SIG-M5 treated with dmso at 0.1 percent for 504 hours (cell line): ENCODE data around the gene TRIM65.

Experiments
- DNase-seq: peaks from one replicate; lab custom pipeline; 2025; ENCODE audit not compliant: unreplicated experiment; lab: John Stamatoyannopoulos, UW

The TRIM65 gene, protein sequence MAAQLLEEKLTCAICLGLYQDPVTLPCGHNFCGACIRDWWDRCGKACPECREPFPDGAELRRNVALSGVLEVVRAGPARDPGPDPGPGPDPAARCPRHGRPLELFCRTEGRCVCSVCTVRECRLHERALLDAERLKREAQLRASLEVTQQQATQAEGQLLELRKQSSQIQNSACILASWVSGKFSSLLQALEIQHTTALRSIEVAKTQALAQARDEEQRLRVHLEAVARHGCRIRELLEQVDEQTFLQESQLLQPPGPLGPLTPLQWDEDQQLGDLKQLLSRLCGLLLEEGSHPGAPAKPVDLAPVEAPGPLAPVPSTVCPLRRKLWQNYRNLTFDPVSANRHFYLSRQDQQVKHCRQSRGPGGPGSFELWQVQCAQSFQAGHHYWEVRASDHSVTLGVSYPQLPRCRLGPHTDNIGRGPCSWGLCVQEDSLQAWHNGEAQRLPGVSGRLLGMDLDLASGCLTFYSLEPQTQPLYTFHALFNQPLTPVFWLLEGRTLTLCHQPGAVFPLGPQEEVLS

DNA sequence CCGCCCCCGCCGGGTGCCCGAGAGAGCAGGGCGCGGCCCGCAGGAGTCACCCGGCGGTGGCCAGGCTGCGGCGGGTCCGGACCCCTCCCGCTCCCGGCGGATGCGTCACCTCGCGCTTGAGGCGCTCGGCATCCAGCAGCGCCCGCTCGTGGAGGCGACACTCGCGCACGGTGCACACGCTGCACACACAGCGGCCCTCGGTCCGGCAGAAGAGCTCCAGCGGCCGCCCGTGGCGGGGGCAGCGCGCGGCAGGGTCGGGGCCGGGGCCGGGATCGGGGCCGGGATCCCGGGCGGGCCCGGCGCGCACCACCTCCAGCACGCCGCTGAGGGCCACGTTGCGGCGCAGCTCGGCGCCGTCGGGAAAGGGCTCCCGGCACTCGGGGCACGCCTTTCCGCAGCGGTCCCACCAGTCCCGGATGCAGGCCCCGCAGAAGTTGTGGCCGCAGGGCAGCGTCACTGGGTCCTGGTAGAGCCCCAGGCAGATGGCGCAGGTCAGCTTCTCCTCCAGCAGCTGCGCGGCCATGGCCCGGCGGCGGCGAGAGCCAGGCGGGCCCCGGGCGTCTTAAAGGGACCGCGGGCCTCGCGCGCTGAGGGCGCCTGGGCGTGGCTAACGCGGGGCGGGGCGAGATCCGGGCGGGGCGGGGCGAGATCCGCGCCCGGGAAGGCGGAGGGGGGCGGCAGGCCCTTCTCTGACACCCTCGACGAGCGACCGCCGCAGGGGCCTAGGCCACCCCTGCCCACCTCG lies at the start of gene TRIM65:
TRIM65 (minus strand) TSS at position 537 of the 745 bp plus-strand sequence; CDS start at position 523, 14 bp downstream.
- peak; percentile 75 for DNase-seq

GRCh38 chr17:75945211-75945610 lies 48.5 kb upstream of the TRIM65 start:
- DNase-seq: no peak

DNA sequence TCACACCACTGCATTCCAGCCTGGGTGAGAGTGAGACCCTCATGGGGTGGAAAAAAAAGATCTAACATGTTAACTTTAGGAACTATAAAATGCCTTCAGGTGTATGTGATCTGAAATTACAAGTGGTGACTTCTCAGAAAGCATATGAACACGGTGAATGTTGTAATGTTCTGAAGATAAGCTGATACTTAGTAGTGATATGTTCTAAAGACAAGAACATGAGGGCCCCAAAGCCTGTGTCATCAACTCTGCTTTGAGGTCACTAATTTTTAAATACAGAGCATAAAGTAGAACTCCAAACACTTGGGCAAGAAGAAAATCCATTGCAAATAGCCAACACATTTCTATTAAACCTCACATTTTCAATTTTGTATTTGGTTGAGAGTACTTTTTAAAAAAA lies 46.7 kb upstream of the TRIM65 start:
- no peak for DNase-seq

DNA sequence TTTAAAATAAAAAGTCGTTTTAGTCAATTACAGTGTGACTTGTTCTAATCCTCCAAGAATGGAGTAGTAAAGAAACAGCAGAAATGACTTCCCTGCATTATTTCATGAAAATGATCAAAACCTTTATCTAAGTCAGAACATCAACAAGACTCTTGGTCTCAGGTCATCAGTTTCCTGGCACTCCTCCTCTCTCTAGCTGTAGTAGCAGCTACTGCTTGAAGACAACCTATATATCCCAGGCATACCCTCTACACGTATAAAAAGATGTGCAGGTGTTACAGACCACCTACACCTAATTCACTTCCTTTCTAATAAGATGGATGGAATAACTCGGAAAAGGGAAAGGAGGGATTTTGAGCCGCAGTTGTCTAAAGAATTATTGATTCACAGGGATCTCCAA lies 45.7 kb upstream of the TRIM65 start:
- no peak for DNase-seq

DNA sequence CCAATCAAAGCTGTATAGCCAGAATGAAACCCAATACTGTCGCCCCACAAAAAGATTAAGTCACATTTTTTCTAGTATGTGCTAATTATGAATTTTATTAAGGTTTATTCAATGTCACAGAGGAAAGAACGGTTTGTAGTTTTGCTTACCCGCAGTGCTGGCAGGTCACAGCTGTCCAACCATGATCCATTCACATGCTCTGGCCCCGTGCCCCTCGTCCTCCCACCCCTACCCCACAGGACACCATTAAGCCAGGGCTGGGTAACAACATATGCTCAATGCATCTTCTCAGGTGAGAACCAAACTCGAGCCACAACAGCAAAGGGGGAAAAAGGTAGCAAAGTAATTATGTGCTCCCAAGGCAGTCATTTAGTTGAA lies 44.7 kb upstream of the TRIM65 start:
- no peak for DNase-seq

DNA sequence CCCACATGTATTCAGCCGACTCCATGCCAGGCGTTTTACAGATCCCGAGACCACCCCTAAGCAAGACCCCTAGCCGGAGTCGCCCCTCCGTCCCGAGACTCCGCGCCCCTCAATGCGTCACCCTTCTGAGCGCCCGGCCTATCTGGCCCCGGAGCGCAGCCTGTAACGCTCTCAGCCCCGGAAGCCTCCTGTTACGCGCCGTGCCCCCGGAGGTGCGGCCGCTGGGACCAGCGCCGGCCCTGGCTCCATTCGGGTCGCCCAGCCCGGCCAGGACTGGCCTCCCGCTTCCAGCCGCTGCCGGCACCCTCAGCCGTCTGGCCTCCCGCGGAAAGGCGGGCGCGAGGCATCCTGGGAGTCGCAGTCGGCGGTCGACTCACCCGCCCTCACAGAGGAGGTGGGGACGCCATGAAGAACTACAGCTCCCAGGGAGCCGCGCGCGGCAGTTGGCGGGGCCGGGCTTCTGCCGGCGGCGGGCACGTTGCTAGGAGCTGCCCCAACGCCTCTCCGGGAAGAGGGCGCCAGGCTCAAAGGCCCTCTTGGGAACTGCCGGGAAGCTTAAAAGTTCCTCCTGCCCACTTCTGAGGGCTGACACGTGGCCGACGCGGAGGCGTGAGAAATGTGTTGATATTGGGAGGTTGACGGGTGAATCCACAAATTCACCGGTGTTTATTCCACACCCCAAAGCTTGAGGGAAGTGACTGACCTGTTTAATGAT lies 44.1 kb upstream of the TRIM65 start, which contains the start of gene FBF1:
FBF1 (minus strand) TSS at position 316 of the 715 bp plus-strand sequence. CDS start 2,893 bp downstream, outside the sequence.
- peak; percentile 93 for DNase-seq

DNA sequence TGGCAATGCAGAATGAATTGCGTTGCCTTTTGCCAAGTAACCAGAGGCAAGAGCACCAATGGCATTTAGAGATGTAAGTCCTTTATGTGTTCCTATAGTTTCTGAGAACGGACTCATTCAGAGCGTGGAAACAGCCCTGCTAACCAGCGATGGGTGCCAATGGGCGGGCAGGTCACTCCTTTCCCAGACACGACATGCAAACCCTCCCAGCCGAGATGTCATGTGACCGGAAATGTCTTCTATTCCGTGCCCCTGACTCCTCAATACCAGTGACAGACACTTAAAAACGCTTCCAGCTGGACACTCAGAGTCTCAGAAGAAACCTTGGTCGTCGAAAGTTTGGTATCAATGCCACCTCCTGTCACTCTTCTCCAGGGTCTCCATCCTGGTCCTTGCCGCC lies 40.9 kb upstream of the TRIM65 start:
- DNase-seq: no peak

DNA sequence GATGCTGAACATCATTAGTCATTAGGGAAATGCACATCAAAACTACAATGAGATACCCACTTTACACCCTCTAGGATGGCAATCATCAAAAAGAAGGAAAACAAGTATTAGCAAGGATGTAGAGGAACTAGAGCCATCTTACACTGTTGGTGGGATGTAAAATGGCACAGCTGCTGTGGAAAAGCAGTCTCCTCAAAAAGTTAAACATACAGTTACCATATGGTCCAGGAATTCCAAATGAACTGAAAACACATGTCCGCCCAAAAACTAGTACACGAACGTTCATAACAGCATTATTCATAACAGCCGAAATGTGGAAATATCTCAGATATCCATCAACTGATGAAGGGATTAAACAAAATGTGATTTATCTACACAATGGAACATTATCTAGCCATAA lies 37.1 kb upstream of the TRIM65 start:
- no peak for DNase-seq

GRCh38 chr17:75932852-75933251 lies 36.1 kb upstream of the TRIM65 start:
- DNase-seq: no peak

- no peak for DNase-seq
Observed at GRCh38 chr17:75931062-75931461, 34.3 kb upstream of the TRIM65 start.

GRCh38 chr17:75927286-75927922 lies 30.7 kb upstream of the TRIM65 start:
- DNase-seq: peak; percentile 33

DNA sequence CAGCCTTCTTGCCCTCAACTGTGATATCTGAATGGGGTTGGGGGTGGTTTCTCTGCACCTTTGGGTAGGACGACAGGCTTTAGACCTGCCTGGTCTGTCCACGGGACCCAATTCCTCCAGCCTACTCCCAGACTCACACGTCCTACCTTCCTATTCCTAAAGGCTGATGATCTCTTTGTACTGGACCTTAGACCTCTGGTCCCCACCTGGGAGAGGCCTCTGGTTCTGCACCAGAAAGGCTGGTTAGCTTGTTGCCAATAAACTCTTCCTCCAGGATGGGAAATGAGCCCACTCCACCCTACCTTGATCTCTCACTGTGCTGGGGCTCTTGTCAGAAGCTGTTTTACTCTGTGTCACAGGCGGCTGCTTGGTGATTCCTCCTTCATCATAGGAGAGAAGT lies 29.7 kb upstream of the TRIM65 start:
- no peak for DNase-seq

- no peak for DNase-seq
Observed at GRCh38 chr17:75925912-75926311, 29.2 kb upstream of the TRIM65 start.

DNA sequence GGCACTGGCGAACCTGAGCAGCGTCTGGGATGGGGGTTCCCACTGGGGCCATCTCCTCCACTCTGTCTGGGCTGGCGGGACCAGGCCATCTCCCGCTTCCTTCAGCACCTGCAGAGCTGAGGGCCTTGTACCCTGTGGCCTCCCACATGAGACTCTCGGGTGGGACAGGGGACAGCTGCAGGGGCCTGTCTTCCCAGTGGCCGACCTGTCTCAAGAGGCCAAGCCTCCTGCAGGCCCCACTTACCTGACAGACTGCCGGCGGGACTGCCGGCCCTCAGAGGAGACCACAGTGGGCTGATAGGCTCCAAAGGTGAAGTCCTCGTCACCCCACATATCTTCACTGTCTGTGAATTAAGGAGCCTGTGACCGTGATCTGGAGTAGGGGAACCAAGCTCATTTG lies 28.4 kb upstream of the TRIM65 start:
- DNase-seq: no peak

DNA sequence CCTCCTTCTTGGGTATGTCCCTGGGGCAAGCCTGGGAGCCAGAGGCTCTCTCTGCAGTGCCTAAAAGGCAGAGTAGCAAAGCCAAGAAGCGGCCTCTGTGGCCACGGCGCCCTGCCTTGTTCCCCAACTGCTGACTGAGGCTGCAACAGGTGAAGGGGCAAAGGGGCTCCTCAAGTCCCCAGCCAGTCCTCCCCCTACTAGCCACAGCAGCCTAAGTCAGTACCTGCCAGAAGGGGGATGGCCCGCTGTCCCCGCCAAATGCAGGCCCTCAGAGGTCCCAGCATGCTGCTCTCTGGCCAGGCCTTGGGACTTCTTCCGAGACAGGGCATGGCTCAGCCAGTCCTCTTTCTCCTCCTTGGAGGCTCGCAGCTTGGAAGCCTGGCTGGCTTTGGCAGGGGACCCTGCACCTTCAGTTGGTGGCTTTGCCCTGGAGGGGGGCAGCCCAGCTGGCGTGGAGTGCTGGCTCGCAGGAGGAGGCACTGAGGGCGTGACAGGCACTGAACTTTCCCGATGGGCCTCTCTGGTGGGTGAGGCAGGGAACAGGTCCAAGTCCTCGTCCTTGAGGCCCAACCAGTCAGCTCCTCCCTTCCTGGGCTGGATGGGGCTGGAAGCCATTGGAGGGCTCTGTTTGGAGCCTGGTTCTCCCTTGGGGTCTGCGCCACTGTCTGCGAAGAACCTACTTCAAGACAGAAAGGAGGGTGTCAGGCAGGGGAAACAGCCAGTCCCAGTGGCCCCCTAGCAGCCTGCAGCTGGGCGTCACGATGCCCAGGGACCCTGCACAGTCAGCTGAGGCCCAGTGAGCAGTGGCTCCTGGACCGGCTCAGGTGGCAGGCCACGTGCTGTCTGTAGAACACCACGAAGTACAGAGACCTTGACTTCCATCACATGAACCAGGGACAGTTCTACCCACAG lies 26.5 kb upstream of the TRIM65 start:
- DNase-seq: no peak

DNA sequence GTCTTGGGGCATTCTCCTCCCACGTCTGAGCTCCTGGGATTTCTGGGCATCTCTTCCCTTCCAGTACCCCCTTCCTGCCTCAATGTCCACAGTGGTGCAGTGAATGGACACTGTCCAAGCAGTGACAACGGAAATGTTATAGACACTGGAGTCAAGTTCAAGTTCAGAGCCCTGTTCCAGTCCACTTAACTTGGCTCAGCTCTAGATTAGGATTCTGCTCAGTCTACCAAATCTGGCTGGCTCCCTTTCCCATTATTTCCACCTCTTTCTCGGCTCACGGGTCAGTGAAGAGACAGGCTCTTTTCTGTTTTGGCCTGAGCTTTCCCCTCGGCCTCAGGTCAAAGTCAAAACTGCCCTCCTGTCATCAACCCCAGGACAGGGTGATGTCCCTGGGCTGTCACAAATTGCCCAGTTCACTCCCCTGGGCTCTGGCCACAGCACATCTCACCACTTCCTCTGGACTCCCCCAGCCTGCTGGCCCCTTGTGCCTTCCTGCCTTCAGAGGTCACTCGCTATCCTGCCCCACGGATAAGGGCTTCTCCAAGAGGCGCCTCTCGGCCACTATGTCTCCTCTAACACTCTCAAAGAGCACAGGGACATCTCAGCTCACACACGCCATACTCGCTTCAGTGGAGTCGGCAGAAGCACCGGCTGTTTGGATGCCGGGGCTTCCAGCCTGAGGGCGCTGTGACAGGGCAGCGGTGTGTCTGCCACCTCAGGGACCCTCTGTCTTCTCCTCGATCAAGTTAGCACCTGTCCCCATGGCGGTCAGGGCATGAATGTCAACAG lies 25.6 kb upstream of the TRIM65 start:
- no peak for DNase-seq

GRCh38 chr17:75921596-75921995 lies 24.8 kb upstream of the TRIM65 start:
- DNase-seq: no peak

- DNase-seq: no peak
Observed at GRCh38 chr17:75920045-75920560, 23.4 kb upstream of the TRIM65 start.

- DNase-seq: no peak
Observed at GRCh38 chr17:75919611-75920010, 22.9 kb upstream of the TRIM65 start.
